GM19238 (cell line): Measurements from ENCODE around the gene BCL2L13.
"Not testable (repeated sequence)": the region's sequence is repeated elsewhere in the genome, so short reads cannot be mapped to it uniquely, and the experiment has no call there.

Experiments
- DNase-seq: peaks from one replicate; pipeline ENCODE4 v3.0.0; 2011; ENCODE audit warnings: low spot score; ENCODE audit not compliant: insufficient read length

The BCL2L13 gene

DNA sequence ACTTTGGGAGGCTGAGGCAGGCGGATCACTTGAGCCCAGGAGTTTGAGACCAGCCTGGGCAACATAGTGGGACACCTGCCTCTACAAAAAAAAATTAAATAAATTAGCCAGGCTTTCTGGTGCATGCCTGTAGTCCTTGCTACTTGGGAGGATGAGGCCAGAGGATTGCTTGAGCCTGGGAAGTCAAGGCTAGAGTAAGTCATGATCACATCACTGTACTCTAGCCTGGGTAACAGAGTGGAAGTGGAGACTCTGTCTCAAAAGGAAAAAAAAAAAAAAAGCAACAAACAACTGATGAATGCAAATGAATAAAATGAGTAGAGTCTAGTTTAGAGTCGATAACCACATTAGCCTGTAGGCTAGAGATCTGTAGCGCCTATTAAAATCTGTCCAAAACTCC is 3.9 kb upstream of the BCL2L13 start:
- DNase-seq: no peak

DNA sequence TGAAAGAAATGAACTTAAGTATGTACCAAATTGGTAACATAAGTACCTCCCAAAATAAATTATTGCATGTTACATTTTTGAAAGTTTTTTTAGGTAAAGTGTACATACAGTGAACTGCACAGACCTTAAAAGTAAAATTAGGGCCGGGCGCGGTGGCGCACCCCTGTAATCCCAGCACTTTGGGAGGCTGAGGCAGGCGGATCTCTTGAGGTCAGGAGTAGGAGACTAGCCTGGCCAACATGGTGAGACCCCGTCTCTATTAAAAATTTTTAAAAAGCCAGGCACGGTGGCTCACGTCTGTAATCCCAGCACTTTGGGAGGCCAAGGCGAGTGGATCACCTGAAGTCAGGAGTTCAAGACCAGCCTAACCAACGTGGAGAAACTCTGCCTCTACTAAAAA is 1.7 kb upstream of the BCL2L13 start:
- not testable (repeated sequence) for DNase-seq

DNA sequence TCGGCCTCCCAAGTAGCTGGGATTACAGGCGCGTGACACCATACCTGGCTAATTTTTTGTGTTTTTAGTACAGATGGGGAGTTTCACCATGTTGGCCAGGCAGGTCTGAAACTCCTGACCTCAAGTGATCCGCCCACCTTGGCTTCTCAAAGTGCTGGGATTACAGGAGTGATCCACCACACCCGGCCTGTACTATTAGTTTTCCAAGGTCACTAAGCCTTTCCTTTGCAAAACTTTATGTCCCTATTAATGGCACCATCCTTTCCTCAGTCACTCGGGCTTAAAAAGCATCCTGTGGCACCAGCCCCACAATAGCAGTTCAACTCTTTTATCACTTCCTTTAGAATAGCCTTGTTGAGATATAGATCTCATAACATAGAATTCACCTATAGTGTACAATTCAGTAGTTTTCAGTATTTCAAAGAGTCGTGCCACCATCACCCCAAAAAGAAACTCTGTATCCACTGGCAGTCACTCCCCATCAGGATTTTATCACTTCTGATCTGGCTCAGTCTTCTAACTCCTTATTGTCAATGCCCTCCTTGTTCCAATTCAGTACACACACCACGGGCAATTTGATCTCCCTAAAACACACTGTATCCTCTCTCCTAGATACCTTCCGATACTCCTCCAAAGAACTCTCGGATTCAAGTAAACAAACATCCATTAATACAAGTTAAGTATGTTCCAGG is 921 bp upstream of the BCL2L13 start:
- no peak for DNase-seq

DNA sequence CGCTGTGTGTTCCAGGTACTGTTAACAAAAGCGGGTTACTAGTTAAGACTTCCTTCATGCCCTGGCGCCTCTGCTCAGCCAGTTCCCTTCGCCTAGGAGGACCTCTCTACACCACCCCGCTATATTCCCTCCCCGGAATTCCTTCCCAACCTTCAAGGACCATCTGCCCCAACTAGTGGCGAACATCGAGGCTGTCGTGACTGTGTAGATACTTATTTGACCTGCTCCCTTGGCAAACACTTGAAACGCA is 450 bp upstream of the BCL2L13 start:
- DNase-seq: no peak

DNA sequence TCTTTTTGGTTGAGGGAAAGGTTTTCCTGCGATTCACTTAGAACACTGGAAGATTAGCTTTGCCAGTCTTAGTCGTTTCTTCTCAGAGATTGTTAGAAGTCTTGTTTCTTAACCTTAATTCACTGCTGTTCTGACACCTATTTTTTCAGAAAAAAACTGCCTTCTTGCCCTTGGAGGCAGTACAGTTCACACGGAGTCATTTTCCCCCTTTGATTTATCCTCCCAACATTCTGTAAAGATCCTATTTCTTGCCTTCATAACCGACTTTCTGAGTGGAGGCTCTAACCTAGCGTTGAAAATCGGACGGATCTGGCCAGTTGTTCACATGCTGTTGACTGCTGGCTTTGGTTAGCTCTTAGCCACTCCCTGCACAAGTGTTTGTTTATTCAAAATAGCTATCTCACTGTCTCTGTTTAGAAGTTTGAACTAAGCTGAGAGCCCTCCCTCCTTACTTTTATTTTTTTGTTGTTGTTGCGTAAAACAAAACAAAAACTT is 737 bp downstream of the BCL2L13 start:
- DNase-seq: no peak

DNA sequence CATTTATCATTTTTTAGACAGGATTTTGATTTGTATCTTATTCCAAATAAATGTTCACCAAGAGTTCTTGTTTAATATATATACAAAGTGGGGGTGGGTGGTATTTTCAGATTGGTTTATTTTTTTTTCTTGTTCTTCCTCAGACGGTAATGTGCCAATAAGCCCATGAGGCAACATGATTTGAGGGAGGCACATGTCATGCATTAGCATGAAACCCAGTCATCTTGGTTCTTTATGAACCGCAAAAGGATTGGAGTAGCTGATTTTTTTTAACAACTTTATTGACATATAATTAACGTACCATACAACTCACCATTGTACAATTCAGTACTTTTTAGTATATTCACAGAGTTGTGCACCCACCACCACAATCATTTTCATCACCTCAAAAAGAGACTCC is 2.7 kb downstream of the BCL2L13 start:
- no peak for DNase-seq

DNA sequence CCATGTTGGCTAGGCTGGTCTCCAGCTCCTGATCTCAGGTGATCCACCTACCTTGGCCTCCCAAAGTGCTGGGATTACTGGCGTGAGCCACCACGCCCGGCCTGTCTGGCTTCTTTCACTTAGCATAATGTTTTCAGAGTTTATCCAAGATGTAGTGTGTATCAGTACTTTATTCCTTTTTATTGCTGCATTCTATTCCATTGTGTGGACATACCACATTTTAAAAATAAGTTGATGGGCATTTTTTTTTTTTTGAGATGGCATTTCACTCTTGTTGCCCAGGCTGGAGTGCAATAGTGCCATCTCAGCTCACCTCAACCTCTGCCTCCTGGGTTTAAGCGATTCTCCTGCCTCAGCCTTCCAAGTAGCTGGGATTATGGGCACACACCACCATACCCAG is 3.8 kb downstream of the BCL2L13 start:
- not testable (repeated sequence) for DNase-seq

DNA sequence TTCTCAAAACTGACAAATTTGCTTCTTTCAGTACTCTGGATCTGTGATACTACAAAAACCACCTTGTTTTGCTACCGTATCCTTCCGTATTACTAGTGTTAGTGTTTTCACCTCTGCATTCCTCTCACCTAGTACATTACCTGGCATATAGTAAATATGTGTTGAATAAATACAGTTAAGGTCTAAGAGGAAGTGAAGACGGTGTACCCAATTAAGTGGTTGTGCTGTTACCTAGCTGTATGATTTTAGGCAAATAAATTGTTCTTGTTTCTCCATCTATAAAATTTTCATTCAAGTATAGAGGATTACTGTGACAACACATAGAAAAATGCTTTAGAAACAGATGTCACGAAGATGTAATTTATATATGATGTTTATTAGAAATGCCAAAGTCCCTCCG is 8.9 kb downstream of the BCL2L13 start:
- no peak for DNase-seq

DNA sequence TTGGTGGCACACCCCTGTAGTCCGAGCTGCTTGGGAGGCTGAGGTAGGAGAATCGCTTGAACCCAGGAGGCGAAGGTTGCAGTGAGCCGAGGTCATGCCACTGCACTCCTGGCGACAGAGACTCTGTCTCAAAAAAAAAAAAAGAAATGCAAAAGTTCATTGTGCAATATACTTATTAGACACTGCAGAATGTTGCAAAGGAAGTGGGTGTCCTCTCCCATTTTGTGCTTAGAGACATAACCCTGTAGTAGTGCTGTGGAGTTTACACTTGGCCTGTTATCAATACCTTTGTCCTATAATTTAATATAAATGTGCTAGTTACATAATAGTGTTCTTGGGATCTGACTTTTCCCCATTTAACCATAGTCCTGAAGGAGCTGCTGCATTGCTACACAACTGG is 9.4 kb downstream of the BCL2L13 start:
- no peak for DNase-seq

DNA sequence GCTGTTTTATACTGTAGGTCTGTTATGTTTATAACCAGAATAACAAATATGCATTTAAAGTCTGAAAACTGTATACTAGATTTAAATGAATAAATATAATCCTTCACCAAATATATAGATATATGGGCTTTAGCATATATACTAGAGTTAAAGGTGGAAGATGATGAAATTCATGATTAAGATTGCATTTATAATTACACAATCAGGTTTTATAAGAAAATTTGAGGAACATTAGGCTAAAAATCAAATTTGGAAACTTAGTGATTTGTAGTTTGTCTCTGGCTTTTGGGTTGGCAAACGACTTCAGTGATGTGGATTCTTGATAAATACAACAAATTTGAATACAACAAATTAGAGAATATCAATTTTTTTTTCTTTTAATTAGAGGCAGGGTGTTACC is 10.0 kb downstream of the BCL2L13 start:
- no peak for DNase-seq

DNA sequence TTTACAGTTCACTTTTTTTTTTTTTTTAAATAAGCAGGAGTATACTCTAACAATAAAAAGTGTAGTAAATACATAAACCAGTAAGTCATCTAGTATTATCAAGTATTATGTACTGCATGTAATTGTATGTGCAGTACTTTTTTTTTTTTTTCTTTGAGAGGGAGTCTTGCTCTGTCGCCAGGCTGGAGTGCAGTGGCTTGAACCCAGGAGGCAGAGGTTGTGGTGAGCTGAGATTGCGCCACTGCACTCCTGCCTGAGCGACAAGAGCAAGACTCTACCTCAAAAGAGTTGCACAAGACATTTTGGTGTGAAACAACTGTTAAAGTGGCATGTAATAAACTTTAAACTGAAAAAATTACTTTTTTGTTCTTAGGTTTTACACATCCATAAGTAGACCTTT is 16.7 kb downstream of the BCL2L13 start:
- no peak for DNase-seq

DNA sequence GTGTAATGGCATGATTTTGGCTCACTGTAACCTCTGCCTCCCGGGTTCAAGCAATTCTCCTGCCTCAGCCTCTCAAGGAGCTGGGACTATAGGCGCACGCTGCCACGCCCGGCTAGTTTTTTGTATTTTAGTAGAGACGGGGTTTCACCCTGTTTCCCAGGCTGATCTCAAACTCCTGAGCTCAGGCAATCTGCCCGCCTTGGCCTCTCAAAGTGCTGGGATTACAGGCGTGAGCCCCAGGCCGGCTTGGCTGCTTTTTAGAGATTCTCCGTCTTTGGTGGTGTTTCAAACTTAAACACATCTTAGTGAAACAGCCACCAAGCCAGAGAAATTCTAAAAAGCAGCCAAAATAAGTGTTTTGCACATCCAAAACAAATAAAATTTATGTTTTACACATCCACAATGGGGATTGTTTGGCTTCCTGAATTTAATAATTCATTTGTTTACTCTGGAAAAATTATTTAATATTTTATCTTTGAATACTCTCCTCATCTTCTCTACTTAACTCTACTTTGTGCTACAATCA is 18.4 kb downstream of the BCL2L13 start:
- no peak for DNase-seq

DNA sequence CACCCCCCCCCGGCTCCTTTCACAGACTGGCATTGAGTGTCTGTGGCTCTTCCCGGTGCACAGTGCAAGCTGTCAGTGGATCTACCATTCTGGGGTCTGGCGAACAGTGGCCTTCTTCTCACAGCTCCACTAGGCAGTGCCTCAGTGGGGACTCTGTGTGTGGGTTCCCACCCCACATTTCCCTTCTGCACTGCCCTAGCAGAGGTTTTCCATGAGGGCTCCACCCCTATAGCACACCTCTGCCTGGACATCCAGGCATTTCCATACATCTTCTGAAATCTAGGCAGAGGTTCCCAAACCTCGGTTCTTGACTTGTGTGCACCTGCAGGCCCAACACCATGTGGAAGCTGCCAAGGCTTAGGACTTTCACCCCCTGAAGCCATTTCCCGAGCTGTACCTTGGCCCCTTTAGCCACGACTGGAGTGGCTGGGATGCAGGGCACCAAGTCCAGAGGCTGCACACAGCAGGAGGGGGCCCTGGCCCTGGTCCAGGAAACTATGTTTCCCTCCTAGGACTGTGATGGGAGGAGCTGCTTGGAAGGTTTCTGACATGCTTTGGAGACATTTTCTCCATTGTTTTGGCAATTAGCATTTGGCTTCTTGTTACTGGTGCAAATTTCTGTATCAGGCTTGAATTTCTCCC is 26.0 kb downstream of the BCL2L13 start:
- no peak for DNase-seq

DNA sequence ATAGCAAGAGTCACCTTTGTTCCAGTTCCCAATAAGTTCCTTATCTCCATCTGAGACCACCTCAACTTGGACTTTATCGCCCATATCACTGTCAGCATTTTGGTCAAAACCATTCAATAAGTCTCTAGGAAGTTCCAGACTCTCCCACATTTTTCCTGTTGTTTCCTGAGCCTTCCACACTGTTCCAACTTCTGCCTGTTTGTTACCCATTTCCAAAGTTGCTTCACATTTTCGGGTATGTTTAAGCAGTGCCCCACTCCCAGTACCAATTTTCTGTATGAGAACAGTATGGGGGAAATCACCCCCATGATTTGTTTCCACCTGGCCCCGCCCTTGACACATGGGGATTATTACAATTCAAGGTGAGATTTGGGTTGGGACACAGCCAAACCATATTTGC is 26.7 kb downstream of the BCL2L13 start:
- no peak for DNase-seq

DNA sequence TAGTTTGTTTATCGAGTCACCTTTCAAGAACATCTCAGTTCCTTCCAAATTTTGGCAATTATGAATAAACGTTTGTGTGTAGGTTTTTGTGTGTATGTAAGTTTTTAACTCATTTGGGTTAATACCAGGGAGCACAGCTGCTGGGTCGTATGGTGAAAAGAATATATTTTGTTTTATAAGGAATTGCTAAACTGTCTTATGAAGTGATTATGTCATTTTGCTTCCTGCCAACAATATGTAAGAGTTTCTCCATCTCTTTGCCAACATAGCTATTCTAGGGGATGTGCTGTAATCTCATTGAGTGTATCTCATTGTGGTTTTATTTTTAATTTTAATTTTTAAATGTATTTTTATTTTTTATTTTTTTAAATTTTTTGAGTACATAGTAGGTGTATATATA is 27.3 kb downstream of the BCL2L13 start:
- no peak for DNase-seq

DNA sequence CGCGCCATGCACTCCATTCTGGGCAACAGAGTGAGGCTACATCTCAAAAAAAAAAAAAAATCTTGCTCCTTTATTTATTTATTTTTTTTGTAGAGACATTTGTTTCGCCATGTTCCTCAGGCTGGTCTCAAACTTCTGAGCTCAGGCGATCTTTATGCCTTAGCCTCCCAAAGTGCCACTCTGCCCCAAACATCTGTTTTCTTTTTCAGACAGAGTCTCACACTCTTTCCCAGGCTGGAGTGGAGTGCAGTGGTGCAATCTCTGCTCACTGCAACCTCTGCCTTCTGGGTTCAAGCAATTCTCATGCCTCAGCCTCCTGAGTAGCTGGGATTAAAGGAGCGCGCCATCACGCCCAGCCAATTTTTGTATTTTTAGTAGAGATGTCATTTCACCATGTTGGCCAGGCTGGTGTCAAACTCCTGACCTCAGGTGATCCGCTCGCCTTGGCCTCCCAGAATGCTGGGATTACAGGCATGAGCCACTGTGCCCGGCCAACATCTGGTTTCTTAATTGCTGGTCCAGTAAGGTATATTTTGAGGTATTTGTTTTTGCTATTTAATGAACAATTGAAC is 33.0 kb downstream of the BCL2L13 start:
- not testable (repeated sequence) for DNase-seq

DNA sequence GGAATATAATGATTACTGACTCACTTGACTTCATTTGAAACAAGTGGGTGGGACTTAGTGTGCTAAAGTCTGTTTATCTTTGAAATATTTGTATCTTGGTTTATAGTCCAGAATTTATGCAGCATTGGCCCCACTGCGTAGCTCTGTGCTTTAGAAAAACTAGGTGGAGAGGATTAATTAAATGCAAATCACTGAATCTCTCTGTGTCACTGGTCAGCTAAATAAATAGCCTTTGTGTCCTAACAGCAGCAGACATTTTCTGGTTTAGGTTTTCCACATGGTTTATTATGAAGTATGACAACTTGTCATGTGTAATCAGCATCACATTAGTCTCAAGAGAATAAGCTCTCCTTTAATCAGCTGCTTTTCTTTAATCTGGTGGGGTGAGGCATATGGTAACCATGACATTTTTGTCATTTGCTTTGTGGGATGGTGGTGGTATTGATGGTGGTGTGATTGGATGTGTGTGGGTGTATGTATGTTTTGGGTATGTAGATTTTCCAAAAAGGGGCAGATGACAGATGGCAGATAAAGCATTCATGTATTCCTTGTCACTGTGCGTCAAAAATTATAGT is 33.9 kb downstream of the BCL2L13 start:
- DNase-seq: no peak

DNA sequence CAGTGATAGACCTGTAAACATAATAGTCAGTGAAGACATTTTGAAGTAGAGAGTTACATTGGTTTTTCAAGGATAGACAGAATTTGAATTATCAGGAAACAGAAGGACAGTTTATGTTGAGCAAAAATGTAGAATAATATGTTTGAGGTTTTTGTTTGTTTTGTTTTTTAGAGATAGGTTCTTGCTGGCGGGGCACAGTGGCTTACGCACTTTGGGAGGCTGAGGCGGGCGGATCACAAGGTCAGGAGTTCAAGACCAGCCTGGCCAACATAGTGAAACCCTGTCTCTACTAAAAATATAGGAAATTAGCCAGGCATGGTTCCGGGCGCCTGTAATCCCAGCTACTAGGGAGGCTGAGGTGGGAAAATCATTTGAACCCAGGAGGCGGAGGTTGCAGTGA is 35.6 kb downstream of the BCL2L13 start:
- no peak for DNase-seq

DNA sequence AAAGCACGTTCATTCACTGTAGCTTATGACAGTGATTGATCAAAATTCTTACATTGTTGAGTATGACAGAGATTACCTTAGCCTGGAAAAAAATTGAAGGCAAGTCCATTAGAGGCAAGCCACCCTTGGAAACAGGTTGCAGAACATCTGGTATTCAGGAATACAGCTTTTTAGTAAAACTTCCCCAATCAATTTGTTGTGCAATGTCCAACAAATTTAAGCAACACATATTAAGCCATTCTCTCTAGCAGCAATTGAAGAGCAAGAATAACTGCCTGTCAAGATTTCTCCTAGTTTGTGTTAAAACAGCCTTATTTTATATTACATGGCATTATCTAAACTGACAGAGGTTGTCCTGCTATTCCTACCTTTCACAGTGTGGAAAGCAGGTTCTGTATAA is 37.0 kb downstream of the BCL2L13 start:
- DNase-seq: no peak

DNA sequence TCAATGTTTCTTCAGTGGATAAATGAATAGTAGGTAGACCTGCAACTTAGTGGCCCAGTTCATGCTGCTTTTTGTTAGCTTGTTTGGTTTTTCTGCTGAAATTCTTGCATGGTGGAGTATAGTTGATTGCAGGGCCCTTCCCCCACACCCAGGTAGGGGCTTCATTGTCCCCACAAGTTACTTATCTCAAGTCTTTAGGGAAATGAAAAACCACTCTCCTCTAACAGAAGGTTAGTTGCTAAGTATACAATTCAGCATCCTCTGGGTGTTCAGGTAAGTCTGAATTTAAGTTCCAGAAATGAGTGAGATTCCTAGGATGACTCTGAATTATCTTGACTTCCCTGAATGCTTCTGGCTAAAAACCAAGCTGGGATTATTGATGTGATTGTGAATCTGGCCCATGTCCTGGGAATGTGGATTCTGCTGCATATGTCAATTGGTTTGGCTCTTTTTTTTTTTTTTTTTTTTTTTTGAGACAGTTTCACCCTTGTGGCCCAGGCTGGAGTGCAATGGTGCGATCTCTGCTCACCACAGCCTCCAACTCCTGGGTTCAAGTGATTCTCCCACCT is 40.3 kb downstream of the BCL2L13 start:
- DNase-seq: no peak

DNA sequence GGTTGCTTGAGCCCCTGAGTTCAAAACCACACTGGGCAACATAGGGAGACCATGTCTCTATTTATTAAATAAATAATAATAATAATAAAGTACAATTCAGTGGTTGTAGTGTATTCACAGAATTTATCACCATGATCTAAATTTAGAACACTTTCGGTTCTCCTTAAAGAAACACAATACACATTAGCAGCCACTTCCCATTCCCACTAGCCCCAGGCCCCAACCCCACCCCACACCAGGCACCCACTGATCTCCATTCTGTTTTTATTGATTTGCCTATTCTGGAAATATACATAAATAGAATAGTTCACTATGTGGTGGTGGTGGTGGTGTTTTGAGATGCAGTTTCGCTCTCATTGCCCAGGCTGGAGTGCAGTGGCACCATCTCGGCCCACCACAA is 45.7 kb downstream of the BCL2L13 start:
- DNase-seq: no peak

DNA sequence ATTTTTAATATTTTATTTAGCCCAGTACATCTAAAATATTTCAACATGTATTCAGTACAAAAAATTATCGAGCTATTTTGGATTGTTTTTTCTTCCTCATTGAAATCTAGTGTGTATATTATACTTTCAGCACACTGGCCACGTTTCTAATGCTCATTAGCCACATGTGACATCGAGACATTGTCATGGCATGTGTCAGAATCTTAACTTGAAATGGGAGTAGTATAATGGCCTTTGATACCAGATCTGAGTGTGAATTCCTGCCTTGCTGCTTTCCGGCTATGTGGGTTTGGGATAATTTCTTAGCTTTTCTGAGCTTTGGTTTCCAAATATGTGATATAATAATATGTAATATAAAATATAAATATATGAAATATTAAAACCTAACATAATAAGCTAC is 54.3 kb downstream of the BCL2L13 start:
- no peak for DNase-seq
